HepG2 (cell line): ENCODE measurements around the gene OTOP3.

Source experiments
- CTCF ChIP-seq: sonication (generic); formaldehyde crosslinking; IDR thresholded peaks from 2 replicates; pipeline ENCODE4 v1.5.0; 2020; ENCODE audit warnings: mild to moderate bottlenecking, missing genetic modification reagents, moderate library complexity
- FOXO4 ChIP-seq: sonication (generic); formaldehyde crosslinking; conservative IDR thresholded peaks from 2 replicates; pipeline ENCODE4 v1.8.1; 2023; ENCODE audit warnings: missing genetic modification reagents
- JUN ChIP-seq: sonication (generic); formaldehyde crosslinking; IDR thresholded peaks from 2 replicates; pipeline ENCODE4 v1.4.0; 2020; ENCODE audit warnings: mild to moderate bottlenecking, missing genetic modification reagents
- PAF1 ChIP-seq: IDR thresholded peaks from 2 replicates; pipeline ENCODE4 v1.6.1; 2016; ENCODE audit warnings: missing genetic modification reagents, missing compliant biosample characterization
- SIN3B ChIP-seq: fragments of 150-350 bp; IDR thresholded peaks from 2 replicates; pipeline ENCODE4 v1.6.1; 2014; ENCODE audit warnings: low read length
- TAF15 ChIP-seq: fragments of 200-400 bp; formaldehyde crosslinking; IDR thresholded peaks from one replicate; pipeline ENCODE4 v1.6.1; 2018; ENCODE audit warnings: mild to moderate bottlenecking, low read depth, low read length; ENCODE audit not compliant: poor library complexity, severe bottlenecking
- TCF7 ChIP-seq: sonication (generic); IDR thresholded peaks from 2 replicates; pipeline ENCODE4 v1.6.1; 2016; ENCODE audit warnings: antibody characterized with exemption, low read depth
- ZBTB7A ChIP-seq: sonication (generic); formaldehyde crosslinking; IDR thresholded peaks from 2 replicates; pipeline ENCODE4 v1.8.0; 2022; ENCODE audit warnings: mild to moderate bottlenecking, missing genetic modification reagents
- ZNF274 ChIP-seq: sonication (generic); formaldehyde crosslinking; IDR thresholded peaks from 2 replicates; pipeline ENCODE4 v1.5.1; 2020; ENCODE audit warnings: mild to moderate bottlenecking, missing genetic modification reagents
- ZNF577 ChIP-seq: sonication (generic); formaldehyde crosslinking; IDR thresholded peaks from 2 replicates; pipeline ENCODE4 v1.4.0; 2020; ENCODE audit warnings: mild to moderate bottlenecking, low read depth, missing genetic modification reagents, borderline replicate concordance
- TF ChIP-seq, protein P1 (sequence below), 2 experiments: sonication (generic) in 1 of 2; formaldehyde crosslinking in 1 of 2; IDR thresholded peaks; 2 replicates each; pipeline versions ENCODE4 v1.5.1 to v1.6.1; 2011 to 2020; ENCODE audit warnings: borderline replicate concordance in 1 of 2, low read depth in 1 of 2, low read length in 1 of 2, mild to moderate bottlenecking in 1 of 2, missing genetic modification reagents in 1 of 2, moderate library complexity in 1 of 2

GRCh38 chr17:74946641-74947040, 10.9 kb downstream of the OTOP3 start:
- TF ChIP-seq ZBTB7A (CRISPR knock-in tag) (no peak), ZNF274 (CRISPR knock-in tag) (no peak), PAF1 (no peak), ZNF577 (no peak), FOXO4 (CRISPR knock-in tag) (no peak), SIN3B (no peak), TAF15 (no peak), JUN (CRISPR knock-in tag) (no peak), CTCF (CRISPR knock-in tag) (no peak), TCF7 (no peak)
- TF ChIP-seq, protein P1, sequence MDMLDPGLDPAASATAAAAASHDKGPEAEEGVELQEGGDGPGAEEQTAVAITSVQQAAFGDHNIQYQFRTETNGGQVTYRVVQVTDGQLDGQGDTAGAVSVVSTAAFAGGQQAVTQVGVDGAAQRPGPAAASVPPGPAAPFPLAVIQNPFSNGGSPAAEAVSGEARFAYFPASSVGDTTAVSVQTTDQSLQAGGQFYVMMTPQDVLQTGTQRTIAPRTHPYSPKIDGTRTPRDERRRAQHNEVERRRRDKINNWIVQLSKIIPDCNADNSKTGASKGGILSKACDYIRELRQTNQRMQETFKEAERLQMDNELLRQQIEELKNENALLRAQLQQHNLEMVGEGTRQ (IDR thresholded peaks at IDR 0.05; ENCODE audit: low read depth, low read length) = no peak
- TF ChIP-seq, protein P1 (CRISPR knock-in tag; IDR thresholded peaks at IDR 0.05; ENCODE audit: borderline replicate concordance) = no peak
